T-helper 2 cell treated with Interferon-gamma antibody and Interleukin-4, amounts not matched to agents 5 μg/mL and 100 μg/mL, for 36 hours (primary cell): ENCODE data around the gene SOD1.
"Not testable (repeated sequence)": the region's sequence is repeated elsewhere in the genome, so short reads cannot be mapped to it uniquely, and the experiment has no call there.

Experiments
- DNase-seq: peaks from one replicate; pipeline ENCODE4 v3.0.0; 2021; ENCODE audit warnings: low spot score
- H3K27ac Mint-ChIP-seq: one replicate; pipeline ENCODE4 v1.8.0; 2021; ENCODE audit warnings: mild to moderate bottlenecking, mixed read lengths
- H3K27me3 Mint-ChIP-seq: one replicate; pipeline ENCODE4 v1.8.0; 2021; ENCODE audit warnings: low read depth, mixed read lengths
- H3K36me3 Mint-ChIP-seq: one replicate; pipeline ENCODE4 v1.8.0; 2021; ENCODE audit warnings: low read depth, mixed read lengths
- H3K4me1 Mint-ChIP-seq: one replicate; pipeline ENCODE4 v1.8.0; 2021; ENCODE audit warnings: low read depth, mixed read lengths
- H3K4me3 Mint-ChIP-seq: one replicate; pipeline ENCODE4 v1.8.0; 2022; ENCODE audit warnings: mild to moderate bottlenecking, moderate library complexity, mixed read lengths
- H3K9me3 Mint-ChIP-seq: one replicate; pipeline ENCODE4 v1.8.0; 2021; ENCODE audit warnings: mixed read lengths

Gene SOD1

DNA sequence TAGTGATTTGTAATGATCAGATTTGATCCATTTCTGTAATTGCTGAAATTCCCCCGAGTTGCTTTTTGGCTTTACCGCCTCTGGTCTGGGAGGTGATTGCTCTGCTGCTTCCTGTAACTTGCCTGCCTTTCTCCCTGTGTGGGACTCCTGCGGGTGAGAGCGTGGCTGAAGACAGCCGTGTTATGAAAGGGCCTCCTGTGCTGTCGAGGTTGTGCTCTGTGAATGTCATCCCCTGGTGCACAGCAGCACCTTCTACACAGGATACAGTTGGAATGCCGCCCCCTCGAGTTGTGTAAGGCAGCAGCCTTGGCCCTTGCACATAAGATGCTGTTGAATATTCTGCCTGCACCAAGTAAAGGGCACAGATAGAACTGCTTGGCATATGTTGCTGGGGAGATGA, 5.9 kb downstream of the SOD1 start:
- Mint-ChIP-seq H3K4me1 (peaks cover 51% of the 10 kb centered on the region), H3K9me3 (no peaks in the 10 kb centered on the region), H3K36me3 (peaks cover 63% of the 10 kb centered on the region), H3K27ac (peak overlapping the region; percentile 75), H3K4me3 (peak overlapping the region; percentile 60), H3K27me3 (no peaks in the 10 kb centered on the region)
- DNase-seq = peak; percentile 28

DNA sequence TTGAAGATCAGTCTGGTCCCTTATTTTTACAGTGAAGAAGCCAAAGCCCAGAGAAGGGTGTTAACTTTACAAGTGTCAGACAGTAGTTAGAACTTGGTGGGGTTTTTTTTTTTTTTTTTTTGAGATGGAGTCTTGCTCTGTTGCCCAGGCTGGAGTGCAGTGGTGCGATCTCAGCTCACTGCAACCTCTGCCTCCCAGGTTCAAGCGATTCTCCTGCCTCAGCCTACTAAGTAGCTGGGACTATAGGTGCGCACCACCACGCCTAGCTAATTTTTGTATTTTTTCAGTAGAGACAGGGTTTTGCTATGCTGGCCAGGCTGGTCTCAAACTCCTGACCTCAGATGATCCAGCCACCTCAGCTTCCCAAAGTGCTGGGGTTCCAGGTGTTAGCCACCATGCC, 6.4 kb downstream of the SOD1 start:
- DNase-seq, H3K27me3 Mint-ChIP-seq, H3K9me3 Mint-ChIP-seq, H3K27ac Mint-ChIP-seq: not testable (repeated sequence)
- peaks cover 48% of the 10 kb centered on the region for H3K4me1 Mint-ChIP-seq
- H3K4me3 Mint-ChIP-seq = peak overlapping the region; percentile 60
- H3K36me3 Mint-ChIP-seq = peaks cover 63% of the 10 kb centered on the region

- peak overlapping the region; percentile 18 for H3K4me3 Mint-ChIP-seq
- peaks cover 43% of the 10 kb centered on the region for H3K4me1 Mint-ChIP-seq
- no peaks in the 10 kb centered on the region for H3K27me3 Mint-ChIP-seq
- no peaks in the 10 kb centered on the region for H3K9me3 Mint-ChIP-seq
- DNase-seq = no peak
- H3K27ac Mint-ChIP-seq = peak overlapping the region; percentile 26
- H3K36me3 Mint-ChIP-seq = peaks cover 63% of the 10 kb centered on the region
Measured at GRCh38 chr21:31666445-31667010, 7.0 kb downstream of the SOD1 start.

GRCh38 chr21:31667132-31667531, 7.6 kb downstream of the SOD1 start:
- H3K4me3 Mint-ChIP-seq = no peak overlapping the region
- H3K4me1 Mint-ChIP-seq = peaks cover 37% of the 10 kb centered on the region
- DNase-seq = no peak
- H3K9me3 Mint-ChIP-seq = no peaks in the 10 kb centered on the region
- no peaks in the 10 kb centered on the region for H3K27me3 Mint-ChIP-seq
- H3K27ac Mint-ChIP-seq = no peak overlapping the region
- H3K36me3 Mint-ChIP-seq = peaks cover 59% of the 10 kb centered on the region

DNA sequence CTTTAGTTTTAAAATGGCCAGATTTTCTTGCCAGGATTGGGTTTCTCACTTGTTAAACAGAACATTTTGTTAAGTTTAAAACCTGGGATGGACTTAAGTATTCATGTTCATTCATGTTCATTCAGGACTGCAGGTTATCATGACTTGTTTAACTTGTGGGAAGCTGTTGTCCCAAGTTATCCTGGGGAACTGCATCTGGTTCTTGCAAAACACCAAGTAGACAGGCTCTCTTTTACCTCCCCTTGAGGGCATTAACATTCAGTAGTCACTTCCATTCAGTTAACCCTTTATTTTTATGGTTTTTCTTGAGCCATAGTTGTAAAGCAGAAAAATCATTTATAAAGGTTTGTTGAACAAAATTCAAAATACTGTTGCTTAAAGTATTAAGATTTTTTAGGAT, 8.1 kb downstream of the SOD1 start:
- Mint-ChIP-seq H3K4me1 (peaks cover 33% of the 10 kb centered on the region), H3K27ac (no peak overlapping the region), H3K4me3 (no peak overlapping the region), H3K27me3 (no peaks in the 10 kb centered on the region), H3K36me3 (peaks cover 55% of the 10 kb centered on the region), H3K9me3 (no peaks in the 10 kb centered on the region)
- DNase-seq = no peak

GRCh38 chr21:31668651-31669491, 9.4 kb downstream of the SOD1 start:
- H3K36me3 Mint-ChIP-seq = peaks cover 55% of the 10 kb centered on the region
- no peaks in the 10 kb centered on the region for H3K9me3 Mint-ChIP-seq
- H3K27me3 Mint-ChIP-seq = no peaks in the 10 kb centered on the region
- DNase-seq = no peak
- H3K27ac Mint-ChIP-seq = no peak overlapping the region
- no peak overlapping the region for H3K4me3 Mint-ChIP-seq
- H3K4me1 Mint-ChIP-seq = peaks cover 31% of the 10 kb centered on the region

DNA sequence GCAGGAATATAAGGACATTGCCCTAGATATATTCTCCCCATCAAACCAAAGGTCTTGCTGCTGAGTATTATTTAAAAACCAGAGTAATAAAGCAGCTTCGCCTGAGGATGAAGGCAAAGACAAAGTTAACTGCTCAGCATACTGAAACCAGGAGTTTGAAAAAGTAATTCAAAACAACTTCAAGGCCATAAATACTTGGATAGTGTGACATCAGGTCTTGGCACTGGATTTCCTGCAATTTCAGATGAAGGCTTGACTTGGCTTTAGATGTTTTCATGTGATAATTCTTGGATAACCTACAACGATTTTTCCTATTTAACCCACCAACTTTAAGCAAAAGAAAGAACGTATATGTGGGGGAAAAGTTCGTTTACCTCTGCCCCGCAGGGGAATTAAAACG, 10.6 kb downstream of the SOD1 start:
- H3K9me3 Mint-ChIP-seq = no peaks in the 10 kb centered on the region
- no peaks in the 10 kb centered on the region for H3K27me3 Mint-ChIP-seq
- no peak overlapping the region for H3K27ac Mint-ChIP-seq
- DNase-seq = no peak
- peaks cover 46% of the 10 kb centered on the region for H3K36me3 Mint-ChIP-seq
- H3K4me1 Mint-ChIP-seq = peaks cover 22% of the 10 kb centered on the region
- H3K4me3 Mint-ChIP-seq = no peak overlapping the region

DNA sequence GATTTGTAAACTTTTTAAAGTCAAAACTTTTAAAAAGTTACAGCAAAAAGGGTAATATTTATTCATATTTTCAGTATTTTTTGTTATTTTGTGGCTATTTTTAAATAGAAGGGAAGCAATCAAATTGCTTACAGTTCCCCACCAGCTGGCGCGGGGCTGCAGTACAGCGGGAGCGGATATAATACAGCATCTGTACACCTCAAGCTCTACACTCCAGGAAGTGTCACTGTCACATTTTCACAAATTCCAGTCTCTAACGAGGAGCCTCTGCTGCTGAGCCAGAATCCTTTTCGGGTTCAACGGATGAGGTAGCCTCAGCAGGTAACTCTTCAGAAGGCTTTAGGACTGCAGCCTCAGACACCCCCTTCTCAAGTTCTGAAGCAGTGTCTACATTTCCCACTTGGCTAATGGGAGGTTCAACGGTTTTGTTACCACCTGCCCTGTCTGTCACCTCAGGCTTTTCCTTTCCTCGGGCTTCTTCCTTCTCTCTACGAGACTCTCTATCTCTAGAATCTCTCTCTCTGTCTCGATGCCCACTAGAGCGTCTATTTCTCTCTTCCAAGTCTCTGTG, 11.7 kb downstream of the SOD1 start:
- H3K27ac Mint-ChIP-seq = no peak overlapping the region
- DNase-seq = no peak
- H3K36me3 Mint-ChIP-seq = peaks cover 40% of the 10 kb centered on the region
- no peaks in the 10 kb centered on the region for H3K27me3 Mint-ChIP-seq
- H3K9me3 Mint-ChIP-seq = no peaks in the 10 kb centered on the region
- peaks cover 17% of the 10 kb centered on the region for H3K4me1 Mint-ChIP-seq
- no peak overlapping the region for H3K4me3 Mint-ChIP-seq

GRCh38 chr21:31671931-31672330, 12.4 kb downstream of the SOD1 start:
- no peaks in the 10 kb centered on the region for H3K9me3 Mint-ChIP-seq
- DNase-seq = no peak
- H3K4me3 Mint-ChIP-seq = no peak overlapping the region
- H3K4me1 Mint-ChIP-seq = peaks cover 10% of the 10 kb centered on the region
- peaks cover 33% of the 10 kb centered on the region for H3K36me3 Mint-ChIP-seq
- no peak overlapping the region for H3K27ac Mint-ChIP-seq
- no peaks in the 10 kb centered on the region for H3K27me3 Mint-ChIP-seq

DNA sequence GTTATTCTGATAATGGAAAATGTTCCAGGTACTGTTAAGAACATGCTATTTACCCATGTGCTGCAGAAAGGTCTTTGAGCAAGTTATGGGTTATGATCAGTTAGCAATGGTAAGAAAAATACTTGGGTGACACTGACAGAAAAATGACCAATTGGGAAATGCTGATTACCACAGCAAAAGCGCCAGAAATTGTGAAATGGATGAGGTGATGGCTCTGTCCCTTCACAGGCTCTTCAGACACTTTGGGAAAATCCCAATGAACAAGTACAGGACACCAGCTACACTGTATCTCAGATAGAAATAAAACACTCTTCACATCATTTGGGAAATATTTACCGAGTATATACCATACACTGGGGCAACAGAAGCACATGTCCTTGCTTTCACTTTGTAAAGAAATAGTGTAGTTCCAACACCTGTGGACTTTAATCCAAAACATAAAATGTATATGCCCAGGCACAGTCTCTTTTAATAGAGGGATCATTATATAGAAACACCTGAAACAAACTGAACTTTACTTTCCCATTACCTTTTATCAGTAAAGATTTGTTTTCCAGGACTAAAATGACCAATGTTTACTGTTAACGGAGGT, 13.9 kb downstream of the SOD1 start:
- peaks cover 1% of the 10 kb centered on the region for H3K4me1 Mint-ChIP-seq
- no peaks in the 10 kb centered on the region for H3K27me3 Mint-ChIP-seq
- peaks cover 19% of the 10 kb centered on the region for H3K36me3 Mint-ChIP-seq
- H3K9me3 Mint-ChIP-seq = no peaks in the 10 kb centered on the region
- no peak for DNase-seq
- no peak overlapping the region for H3K27ac Mint-ChIP-seq
- H3K4me3 Mint-ChIP-seq = no peak overlapping the region

DNA sequence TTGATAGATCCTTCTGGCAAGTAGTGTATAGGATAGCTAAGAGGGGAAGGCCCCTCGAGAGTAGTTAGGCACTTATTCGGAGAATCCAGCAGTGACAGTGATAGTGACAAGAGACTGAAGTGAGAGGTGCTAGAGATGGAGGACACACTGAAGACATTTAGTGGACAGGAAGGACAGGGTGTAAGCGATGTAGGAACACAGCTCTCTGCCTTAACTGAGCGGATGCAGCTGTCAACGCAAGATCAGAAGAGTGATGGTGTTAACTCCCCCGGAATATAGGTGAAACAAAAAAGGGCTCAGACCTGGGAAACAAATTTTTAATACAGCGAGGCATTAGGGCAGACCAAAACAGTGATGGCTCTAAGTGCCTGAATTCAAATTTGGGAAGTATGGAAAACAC, 15.8 kb downstream of the SOD1 start:
- H3K4me1 Mint-ChIP-seq = no peaks in the 10 kb centered on the region
- DNase-seq = no peak
- H3K4me3 Mint-ChIP-seq = no peak overlapping the region
- H3K27me3 Mint-ChIP-seq = no peaks in the 10 kb centered on the region
- no peaks in the 10 kb centered on the region for H3K9me3 Mint-ChIP-seq
- peaks cover 13% of the 10 kb centered on the region for H3K36me3 Mint-ChIP-seq
- no peak overlapping the region for H3K27ac Mint-ChIP-seq

- no peak overlapping the region for H3K27ac Mint-ChIP-seq
- H3K4me3 Mint-ChIP-seq = no peak overlapping the region
- H3K9me3 Mint-ChIP-seq = no peaks in the 10 kb centered on the region
- no peak for DNase-seq
- H3K36me3 Mint-ChIP-seq = peaks cover 11% of the 10 kb centered on the region
- no peaks in the 10 kb centered on the region for H3K4me1 Mint-ChIP-seq
- no peaks in the 10 kb centered on the region for H3K27me3 Mint-ChIP-seq
Measured at GRCh38 chr21:31675960-31676359, 16.5 kb downstream of the SOD1 start.

DNA sequence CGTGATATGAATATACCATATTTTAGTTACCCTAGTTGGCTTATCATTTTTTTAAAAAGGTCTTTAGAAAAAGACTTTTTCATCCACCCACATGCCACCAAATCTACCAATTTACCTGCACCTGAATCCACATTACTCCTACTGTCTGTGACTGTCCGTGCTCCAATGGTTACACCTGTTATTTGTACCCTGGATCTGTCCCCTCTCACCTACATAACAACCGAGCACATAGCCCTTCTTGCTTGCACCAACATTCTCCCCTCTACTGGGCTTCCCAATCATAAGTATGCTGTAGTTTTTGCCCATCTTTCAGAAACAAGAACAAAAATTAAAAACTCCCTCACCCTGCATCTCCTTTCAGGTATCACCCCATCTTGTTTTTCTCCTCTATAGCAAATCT, 17.6 kb downstream of the SOD1 start:
- Mint-ChIP-seq H3K27ac (no peak overlapping the region), H3K4me1 (no peaks in the 10 kb centered on the region), H3K36me3 (peaks cover 8% of the 10 kb centered on the region), H3K9me3 (no peaks in the 10 kb centered on the region), H3K27me3 (no peaks in the 10 kb centered on the region), H3K4me3 (no peak overlapping the region)
- no peak for DNase-seq

DNA sequence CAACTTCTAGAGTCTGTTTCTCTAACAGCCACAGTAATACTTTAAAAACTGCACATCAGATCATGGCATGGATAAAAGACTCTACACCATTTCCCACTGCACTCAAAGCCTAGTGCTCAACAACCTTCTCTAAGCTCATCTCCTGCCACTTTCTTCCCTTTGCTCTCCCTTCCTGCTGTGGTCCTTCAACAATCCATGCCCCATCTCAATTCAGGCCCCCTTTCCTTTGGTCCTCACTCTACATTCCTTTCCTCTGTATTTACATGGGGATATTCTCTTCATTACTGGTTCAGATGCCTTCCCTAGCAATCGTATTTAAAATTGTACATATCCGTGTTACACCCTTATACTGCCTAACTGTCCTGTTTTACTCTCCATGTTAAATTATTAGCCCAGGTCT, 19.0 kb downstream of the SOD1 start:
- DNase-seq = no peak
- Mint-ChIP-seq H3K36me3 (peaks cover 19% of the 10 kb centered on the region), H3K9me3 (no peaks in the 10 kb centered on the region), H3K4me1 (no peaks in the 10 kb centered on the region), H3K27me3 (no peaks in the 10 kb centered on the region), H3K27ac (no peak overlapping the region), H3K4me3 (no peak overlapping the region)
